Neural cell (in vitro differentiated cells): ENCODE results near the gene STK10. TPM values are rescaled to one million over a fixed set of nuclear protein-coding genes. Genes with fewer than 3 reads are reported as not detected.

ENCODE experiments used
- H2AFZ ChIP-seq: fragments of 200-600, 300-800 bp; sonication (generic), shearing (Covaris generic); 2 replicates; pipeline ENCODE4 v1.6.0; 2014; ENCODE audit warnings: low read depth, mild to moderate bottlenecking, antibody characterized with exemption, low read length, moderate library complexity
- H3F3A ChIP-seq: fragments of 200-600 bp; shearing (Covaris generic); 2 replicates; pipeline ENCODE4 v1.6.1; 2016; ENCODE audit warnings: mild to moderate bottlenecking, moderate library complexity, mixed read lengths, antibody characterized with exemption, low read length; ENCODE audit not compliant: insufficient read depth, poor library complexity, severe bottlenecking
- H3K27ac ChIP-seq: fragments of 200-600, 300-800 bp; sonication (generic), shearing (Covaris generic); 2 replicates; pipeline ENCODE4 v1.5.1; 2014; ENCODE audit warnings: mild to moderate bottlenecking, low read length, moderate library complexity
- H3K27me3 ChIP-seq: fragments of 300-800, 200-600 bp; sonication (generic), shearing (Covaris generic); 2 replicates; pipeline ENCODE4 v1.6.0; 2014; ENCODE audit warnings: mild to moderate bottlenecking, low read depth, low read length, moderate library complexity; ENCODE audit not compliant: insufficient read depth
- H3K36me3 ChIP-seq: fragments of 300-800, 200-600 bp; sonication (generic), shearing (Covaris generic); 2 replicates; pipeline ENCODE4 v1.5.1; 2014; ENCODE audit warnings: mild to moderate bottlenecking, antibody characterized with exemption, low read length, moderate library complexity; ENCODE audit not compliant: insufficient read depth
- H3K4me2 ChIP-seq: fragments of 300-800, 200-600 bp; sonication (generic), shearing (Covaris generic); 2 replicates; pipeline ENCODE4 v1.6.0; 2014; ENCODE audit warnings: mild to moderate bottlenecking, low read length
- H3K4me3 ChIP-seq: fragments of 300-800, 200-600 bp; sonication (generic), shearing (Covaris generic); 2 replicates; pipeline ENCODE4 v1.5.1; 2014; ENCODE audit warnings: mild to moderate bottlenecking, low read length, moderate library complexity
- H3K79me2 ChIP-seq: fragments of 200-600 bp; shearing (Covaris generic); replicated peaks from 2 replicates; pipeline ENCODE4 v1.6.0; 2014; ENCODE audit warnings: mild to moderate bottlenecking, low read length, moderate library complexity; ENCODE audit not compliant: insufficient read depth
- H3K9ac ChIP-seq: fragments of 300-800, 200-600 bp; sonication (generic), shearing (Covaris generic); 2 replicates; pipeline ENCODE4 v1.6.1; 2016; ENCODE audit warnings: mild to moderate bottlenecking, low read length, mixed read lengths
- H3K9me2 ChIP-seq: fragments of 200-600 bp; shearing (Covaris generic); 2 replicates; pipeline ENCODE4 v1.6.1; 2016; ENCODE audit warnings: mild to moderate bottlenecking, low read length, mixed read lengths; ENCODE audit not compliant: insufficient read depth
- H3K9me3 ChIP-seq: fragments of 200-600, 300-800 bp; sonication (generic), shearing (Covaris generic); 2 replicates; pipeline ENCODE4 v1.6.1; 2016; ENCODE audit warnings: mild to moderate bottlenecking, mixed run types, low read length, moderate library complexity, mixed read lengths
- H4K20me1 ChIP-seq: fragments of 200-600 bp; shearing (Covaris generic); 2 replicates; pipeline ENCODE4 v1.6.1; 2016; ENCODE audit warnings: mild to moderate bottlenecking, mixed run types; ENCODE audit not compliant: insufficient read depth
- CTCF ChIP-seq: fragments of 450-650 bp; IDR thresholded peaks from 2 replicates; pipeline ENCODE4 v1.5.1; 2014; ENCODE audit warnings: antibody characterized with exemption, mild to moderate bottlenecking, moderate library complexity; ENCODE audit not compliant: poor library complexity, severe bottlenecking
- EP300 ChIP-seq: fragments of 450-650 bp; conservative IDR thresholded peaks from 2 replicates; pipeline ENCODE4 v1.6.1; 2014; ENCODE audit warnings: antibody characterized with exemption, mild to moderate bottlenecking, moderate library complexity; ENCODE audit not compliant: poor library complexity, severe bottlenecking
- EZH2 ChIP-seq: fragments of 200-600, 300-800 bp; shearing (Covaris generic), sonication (generic); IDR thresholded peaks from 2 replicates; pipeline ENCODE4 v1.6.1; 2014; ENCODE audit warnings: antibody characterized with exemption, low read length, borderline replicate concordance, mild to moderate bottlenecking; ENCODE audit not compliant: insufficient read depth, poor library complexity, severe bottlenecking
- MXI1 ChIP-seq: fragments of 450-650 bp; conservative IDR thresholded peaks from 2 replicates; pipeline ENCODE4 v1.6.1; 2014; ENCODE audit warnings: antibody characterized with exemption, mild to moderate bottlenecking; ENCODE audit not compliant: poor library complexity, severe bottlenecking
- POLR2AphosphoS5 ChIP-seq: IDR thresholded peaks from 2 replicates; pipeline ENCODE4 v1.6.1; 2012
- RAD21 ChIP-seq: fragments of 450-650 bp; conservative IDR thresholded peaks from 2 replicates; pipeline ENCODE4 v1.6.1; 2014; ENCODE audit warnings: antibody characterized with exemption, mild to moderate bottlenecking, moderate library complexity
- REST ChIP-seq: IDR thresholded peaks from 2 replicates; pipeline ENCODE4 v1.6.1; 2012; ENCODE audit warnings: borderline replicate concordance
- SMC3 ChIP-seq: fragments of 450-650 bp; conservative IDR thresholded peaks from 2 replicates; pipeline ENCODE4 v1.6.1; 2014; ENCODE audit warnings: antibody characterized with exemption, mild to moderate bottlenecking, moderate library complexity; ENCODE audit not compliant: poor library complexity
- TAF1 ChIP-seq: IDR thresholded peaks from 2 replicates; pipeline ENCODE4 v1.6.1; 2012; ENCODE audit warnings: low read depth
- polyA plus RNA-seq: library from polyadenylated mRNA; depleted of rRNA; stranded (reverse); fragments of >200 nt; gene quantifications from 2 replicates; pipeline ENCODE4 v1.2.3, GENCODE V29; 2014

Gene STK10
- polyA plus RNA-seq, 1 donor from 2014 or later = 8.2 TPM

- no peak for TF ChIP-seq REST
These were observed 31.3 kb upstream of the STK10 start (continued) for GRCh38 chr5:172219296-172219695.

- Histone ChIP-seq H2AFZ (no peak overlapping the region), H3K9me2 (no peaks in the 10 kb centered on the region), H3K27me3 (no peaks in the 10 kb centered on the region), H3F3A (no peaks in the 10 kb centered on the region), H3K4me3 (no peak overlapping the region), H3K4me2 (no peak overlapping the region), H3K79me2 (peaks cover 26% of the 10 kb centered on the region), H3K27ac (no peak overlapping the region), H3K9me3 (peaks cover 3% of the 10 kb centered on the region), H4K20me1 (no peaks in the 10 kb centered on the region), H3K36me3 (peaks cover 7% of the 10 kb centered on the region), H3K9ac (no peak overlapping the region)
- TF ChIP-seq EP300 (no peak), POLR2AphosphoS5 (no peak), EZH2 (no peak), REST (no peak), SMC3 (no peak), TAF1 (no peak), MXI1 (no peak), CTCF (no peak), RAD21 (no peak)
These were observed 28.3 kb upstream of the STK10 start for GRCh38 chr5:172216345-172216744.
